OCI-LY7 (cell line): ENCODE results near the gene TUB.

Experiments
- EZH2phosphoT487 ChIP-seq: fragments of 200-600 bp; sonication (generic); IDR thresholded peaks from 2 replicates; pipeline ENCODE4 v1.6.1; 2018; ENCODE audit warnings: low read depth, borderline replicate concordance, mild to moderate bottlenecking, mixed run types, antibody characterized with exemption, low read length, moderate library complexity, mixed read lengths
- TF ChIP-seq, protein P1 (sequence below): fragments of 200-600 bp; sonication (generic); conservative IDR thresholded peaks from 2 replicates; pipeline ENCODE4 v1.5.1; 2014; ENCODE audit warnings: mild to moderate bottlenecking, antibody characterized with exemption, low read length, moderate library complexity, mixed read lengths

DNA sequence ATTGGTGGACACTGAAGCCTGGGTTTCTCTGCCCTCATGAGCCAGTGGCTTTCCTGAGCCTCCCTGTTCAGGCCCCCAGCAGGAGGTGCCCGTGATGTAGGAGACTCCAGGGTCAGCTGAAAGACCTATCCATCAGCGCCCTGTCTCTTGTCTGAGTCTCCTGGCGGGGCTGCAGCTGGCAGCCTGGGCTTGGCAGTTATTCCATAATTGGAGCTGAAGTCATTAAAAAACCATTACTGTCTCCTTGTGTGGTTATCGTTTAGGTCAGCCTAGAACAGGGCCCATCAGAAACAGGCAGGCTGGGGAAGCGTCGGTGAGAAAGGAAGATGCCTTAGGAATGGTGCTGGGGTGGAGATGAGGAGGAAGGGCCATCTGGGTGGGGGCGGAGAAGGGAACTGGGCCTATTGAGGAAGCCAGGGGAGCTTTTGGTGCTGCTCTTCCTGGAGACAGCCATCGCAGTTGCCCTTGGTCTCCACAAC is 5.0 kb downstream of the TUB start:
- TF ChIP-seq EZH2phosphoT487, result no peak
- TF ChIP-seq, protein P1, sequence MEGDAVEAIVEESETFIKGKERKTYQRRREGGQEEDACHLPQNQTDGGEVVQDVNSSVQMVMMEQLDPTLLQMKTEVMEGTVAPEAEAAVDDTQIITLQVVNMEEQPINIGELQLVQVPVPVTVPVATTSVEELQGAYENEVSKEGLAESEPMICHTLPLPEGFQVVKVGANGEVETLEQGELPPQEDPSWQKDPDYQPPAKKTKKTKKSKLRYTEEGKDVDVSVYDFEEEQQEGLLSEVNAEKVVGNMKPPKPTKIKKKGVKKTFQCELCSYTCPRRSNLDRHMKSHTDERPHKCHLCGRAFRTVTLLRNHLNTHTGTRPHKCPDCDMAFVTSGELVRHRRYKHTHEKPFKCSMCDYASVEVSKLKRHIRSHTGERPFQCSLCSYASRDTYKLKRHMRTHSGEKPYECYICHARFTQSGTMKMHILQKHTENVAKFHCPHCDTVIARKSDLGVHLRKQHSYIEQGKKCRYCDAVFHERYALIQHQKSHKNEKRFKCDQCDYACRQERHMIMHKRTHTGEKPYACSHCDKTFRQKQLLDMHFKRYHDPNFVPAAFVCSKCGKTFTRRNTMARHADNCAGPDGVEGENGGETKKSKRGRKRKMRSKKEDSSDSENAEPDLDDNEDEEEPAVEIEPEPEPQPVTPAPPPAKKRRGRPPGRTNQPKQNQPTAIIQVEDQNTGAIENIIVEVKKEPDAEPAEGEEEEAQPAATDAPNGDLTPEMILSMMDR, result no peak
